Uterus (tissue), 4 donors: ENCODE data around the gene EPN1. TPM values are rescaled to one million over a fixed set of nuclear protein-coding genes. Genes with fewer than 3 reads are reported as not detected.
"Not testable (repeated sequence)": the region's sequence is repeated elsewhere in the genome, so short reads cannot be mapped to it uniquely, and the experiment has no call there.

Source experiments
- DNase-seq, 2 donors: peaks; one replicate each; pipeline ENCODE4 v3.0.0-alpha.2; 2019 to 2020
- H3K27ac ChIP-seq, 2 donors: fragments of 200-600 bp; sonication (generic); 1 replicate in 1 of 2; 2 replicates in 1 of 2; pipeline ENCODE4 v1.5.1; 2016 to 2018
- H3K27me3 ChIP-seq, 2 donors: fragments of 200-600 bp; sonication (generic); one replicate each; pipeline ENCODE4 v1.5.1; 2018 to 2019; ENCODE audit warnings: control low read depth in 1 of 2
- H3K36me3 ChIP-seq, 2 donors: fragments of 200-600 bp; sonication (generic); one replicate each; pipeline ENCODE4 v1.5.1; 2019; ENCODE audit warnings: control low read depth in 1 of 2
- H3K4me1 ChIP-seq, 2 donors: fragments of 200-600 bp; sonication (generic); one replicate each; pipeline ENCODE4 v1.5.1; 2018 to 2019; ENCODE audit warnings: control low read depth in 1 of 2
- H3K4me3 ChIP-seq, 2 donors: fragments of 200-600 bp; sonication (generic); 1 replicate in 1 of 2; 2 replicates in 1 of 2; pipeline ENCODE4 v1.5.1; 2018 to 2019; ENCODE audit warnings: mild to moderate bottlenecking in 1 of 2
- H3K9me3 ChIP-seq, 2 donors: fragments of 200-600 bp; sonication (generic); one replicate each; pipeline ENCODE4 v1.5.1; 2019; ENCODE audit warnings: control low read depth in 1 of 2
- CTCF ChIP-seq, 4 experiments: fragments of 200-600 bp in 2 of 4; fragments of 450-650 bp in 2 of 4; sonication (generic) in 2 of 4; IDR thresholded peaks; one replicate each; pipeline ENCODE4 v1.5.1; 2016 to 2019; ENCODE audit warnings: antibody characterized with exemption in 4 of 4, mild to moderate bottlenecking in 2 of 4, moderate library complexity in 1 of 4
- POLR2A ChIP-seq, 2 donors: fragments of 450-650 bp; IDR thresholded peaks; one replicate each; pipeline ENCODE4 v1.6.1; 2016; ENCODE audit warnings: antibody characterized with exemption in 2 of 2, mild to moderate bottlenecking in 1 of 2, moderate library complexity in 1 of 2
- intact Hi-C: fragments of 100-400 bp; cut with DNase I; formaldehyde crosslinking; loops from one replicate; pipeline ENCODE4 v1.15.1; 2023; ENCODE audit warnings: low total_unique reads
- total RNA-seq, 4 donors: library from RNA; depleted of rRNA in 3 of 4; stranded (reverse); fragments of >200 nt in 3 of 4; gene quantifications; one replicate each; pipeline versions ENCODE4 v1.1.0 to v1.2.4, GENCODE V29; 2014 to 2023
- donor health status: DM: yes; HTN: yes; CAD: no.

The EPN1 gene
- total RNA-seq, 4 donors from 2014 or later = 27.9 to 88.4 (median 51.7) TPM

DNA sequence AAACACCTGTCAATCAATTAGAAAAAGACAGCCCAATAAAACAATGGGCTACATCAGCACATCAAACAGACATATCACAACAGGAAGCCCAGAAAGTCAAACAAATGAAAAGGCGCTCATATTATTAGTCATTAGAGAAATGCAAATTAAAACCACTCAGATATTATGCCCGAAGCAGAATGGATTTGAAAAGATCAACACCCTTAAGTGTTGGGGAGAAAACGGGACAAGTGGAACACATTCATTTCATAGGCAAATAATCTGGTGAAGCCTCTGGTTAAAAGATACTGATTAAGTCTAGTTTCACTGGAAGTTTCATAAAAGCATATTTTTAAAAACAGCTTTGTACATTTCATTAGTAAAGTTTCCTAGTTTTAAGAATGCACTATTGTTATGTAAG is 45.8 kb downstream of the EPN1 start:
- no peaks in the 10 kb centered on the region for H3K36me3 ChIP-seq
- H3K27me3 ChIP-seq = peaks cover 0 to 25% of the 10 kb centered on the region in 2 donors
- H3K4me3 ChIP-seq = no peak overlapping the region
- DNase-seq = no peak
- intact Hi-C loops = no loop called here
- H3K27ac ChIP-seq = no peak overlapping the region
- H3K9me3 ChIP-seq = no peaks in the 10 kb centered on the region
- no peaks in the 10 kb centered on the region for H3K4me1 ChIP-seq
- TF ChIP-seq CTCF (IDR thresholded peaks at IDR 0.05) = no peak
- no peak for TF ChIP-seq POLR2A (IDR thresholded peaks at IDR 0.05)

DNA sequence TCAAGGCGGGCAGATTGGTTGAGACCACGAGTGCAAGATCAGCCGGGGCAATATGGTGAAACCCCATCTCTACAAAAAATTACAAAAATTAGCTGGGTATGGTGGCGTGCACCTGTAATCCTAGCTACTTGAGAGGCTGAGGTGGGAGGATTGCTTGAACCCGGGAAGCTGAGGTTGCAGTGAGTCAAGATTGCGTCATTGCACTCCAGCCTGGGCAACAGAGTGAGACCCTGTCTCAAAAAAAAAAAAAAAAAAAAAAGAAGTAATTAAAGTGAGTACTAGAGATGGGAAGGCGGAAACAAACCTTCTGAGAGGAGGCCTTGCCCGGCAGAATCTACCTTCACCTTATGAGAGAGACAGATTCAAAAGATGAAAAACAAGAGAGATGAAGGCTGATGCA is 48.5 kb downstream of the EPN1 start:
- intact Hi-C loops = no loop called here
- Histone ChIP-seq H3K36me3 (no peaks in the 10 kb centered on the region), H3K9me3 (no peaks in the 10 kb centered on the region), H3K4me3 (no peak overlapping the region), H3K27ac (no peak overlapping the region), H3K27me3 (peaks cover 0 to 12% of the 10 kb centered on the region in 2 donors), H3K4me1 (no peaks in the 10 kb centered on the region)
- no peak for DNase-seq
- no peak for TF ChIP-seq CTCF (IDR thresholded peaks at IDR 0.05)

GRCh38 chr19:55730378-55730777 is 55.4 kb downstream of the EPN1 start:
- intact Hi-C loops, H3K9me3 ChIP-seq, H3K27ac ChIP-seq, H3K4me3 ChIP-seq, H3K36me3 ChIP-seq, DNase-seq, H3K4me1 ChIP-seq, H3K27me3 ChIP-seq: not testable (repeated sequence)

DNA sequence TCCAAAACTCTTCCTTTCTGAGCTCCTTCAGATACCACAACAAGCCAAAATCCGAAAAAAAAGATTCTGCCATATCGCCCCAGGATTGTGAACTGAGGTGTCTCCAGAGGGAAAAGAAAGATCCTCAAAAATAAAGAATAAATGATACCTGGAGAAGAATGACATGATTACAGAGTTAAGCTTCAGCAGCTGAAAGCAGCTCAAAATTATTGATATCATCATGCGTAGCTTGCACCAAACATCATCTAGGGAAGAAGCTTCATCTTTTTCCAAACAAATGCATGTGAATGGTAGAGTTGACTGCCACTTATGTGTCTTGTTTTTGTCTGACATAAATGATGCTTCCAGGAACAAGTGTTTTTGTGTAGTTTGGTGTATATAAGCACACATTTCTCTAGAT is 63.3 kb downstream of the EPN1 start, which contains the start of gene NLRP9:
Gene NLRP9, minus strand, starts transcription at position 101 of the 400 bp plus-strand sequence. Its CDS starts 28 bp downstream, at position 73.
- no peaks in the 10 kb centered on the region for H3K4me1 ChIP-seq
- H3K27ac ChIP-seq = no peak within 1 kb of the TSS
- H3K27me3 ChIP-seq = no peaks in the 10 kb centered on the region
- H3K4me3 ChIP-seq = no peak within 1 kb of the TSS
- TF ChIP-seq CTCF (IDR thresholded peaks at IDR 0.05) = no peak
- no peak for TF ChIP-seq POLR2A (IDR thresholded peaks at IDR 0.05)
- intact Hi-C loops = no loop called here
- no peaks in the 10 kb centered on the region for H3K9me3 ChIP-seq
- no peaks in the 10 kb centered on the region for H3K36me3 ChIP-seq
- no peak for DNase-seq

DNA sequence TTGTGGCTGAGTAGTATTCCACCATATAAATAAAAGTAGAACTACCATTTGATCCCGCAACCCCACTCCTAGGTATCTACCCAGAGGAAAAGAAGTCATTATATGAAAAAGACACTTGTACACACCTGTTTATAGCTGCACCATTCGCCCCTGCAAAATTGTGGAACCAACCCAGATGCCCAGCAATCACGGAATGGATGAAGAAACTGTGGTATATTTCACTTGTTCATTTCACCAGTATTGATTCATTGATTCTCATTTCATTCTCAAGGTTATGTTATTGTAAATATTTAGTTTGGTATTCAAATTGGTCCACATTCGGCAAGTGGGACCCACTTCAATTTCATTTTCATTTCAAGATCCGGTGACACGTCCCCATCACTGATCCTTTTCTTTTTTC is 75.7 kb downstream of the EPN1 start:
- no peak overlapping the region for H3K4me3 ChIP-seq
- no peak for TF ChIP-seq CTCF (IDR thresholded peaks at IDR 0.05)
- TF ChIP-seq POLR2A (IDR thresholded peaks at IDR 0.05) = no peak
- H3K27me3 ChIP-seq = no peaks in the 10 kb centered on the region
- intact Hi-C loops = no loop called here
- no peaks in the 10 kb centered on the region for H3K36me3 ChIP-seq
- no peak overlapping the region for H3K27ac ChIP-seq
- H3K9me3 ChIP-seq = no peaks in the 10 kb centered on the region
- H3K4me1 ChIP-seq = no peaks in the 10 kb centered on the region
- no peak for DNase-seq

DNA sequence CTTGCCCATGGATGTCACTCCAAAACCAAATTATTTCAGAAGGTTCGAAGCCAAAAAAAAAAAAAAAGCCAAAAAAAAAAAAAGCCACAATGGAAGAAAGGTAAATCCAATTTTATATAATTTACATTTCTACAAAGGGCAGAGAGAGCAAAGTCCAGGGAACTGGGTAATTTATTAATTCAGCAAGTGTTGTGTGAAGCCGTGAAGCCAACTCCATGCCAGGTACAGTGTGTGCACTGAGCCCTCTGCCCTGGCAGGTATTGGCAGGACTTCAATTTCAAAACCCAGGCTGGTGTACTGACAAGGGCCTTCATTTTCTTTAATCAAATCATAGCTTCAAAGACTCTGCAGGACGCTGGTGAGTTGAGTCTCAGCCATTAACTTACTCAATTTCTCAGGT is 78.4 kb downstream of the EPN1 start:
- H3K27ac ChIP-seq = no peak overlapping the region
- DNase-seq = no peak
- TF ChIP-seq POLR2A (IDR thresholded peaks at IDR 0.05) = no peak
- no peak for TF ChIP-seq CTCF (IDR thresholded peaks at IDR 0.05)
- peaks cover 0 to 4% of the 10 kb centered on the region in 2 donors for H3K9me3 ChIP-seq
- H3K36me3 ChIP-seq = no peaks in the 10 kb centered on the region
- intact Hi-C loops = no loop called here
- no peaks in the 10 kb centered on the region for H3K4me1 ChIP-seq
- no peaks in the 10 kb centered on the region for H3K27me3 ChIP-seq
- no peak overlapping the region for H3K4me3 ChIP-seq

DNA sequence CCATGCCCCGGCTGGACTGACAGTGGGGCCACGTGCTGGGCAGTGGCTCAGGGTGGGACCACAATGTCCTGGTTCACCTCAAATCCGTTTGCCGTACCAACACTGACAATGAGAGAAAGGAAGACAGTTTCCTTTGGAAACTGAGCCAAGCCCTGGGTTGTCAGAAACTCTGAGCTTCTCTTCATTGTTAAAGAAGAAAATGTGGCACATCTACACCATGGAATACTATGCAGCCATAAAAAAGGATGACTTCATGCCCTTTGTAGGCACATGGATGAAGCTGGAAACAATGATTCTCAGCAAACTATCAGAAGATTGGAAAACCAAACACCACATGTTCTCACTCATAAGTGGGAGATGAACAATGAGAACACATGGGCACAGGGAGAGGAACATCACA is 81.8 kb downstream of the EPN1 start:
- H3K4me3 ChIP-seq, H3K27ac ChIP-seq, H3K9me3 ChIP-seq, H3K36me3 ChIP-seq, H3K27me3 ChIP-seq, DNase-seq, H3K4me1 ChIP-seq, intact Hi-C loops: not testable (repeated sequence)

- H3K27ac ChIP-seq, H3K36me3 ChIP-seq, H3K27me3 ChIP-seq, H3K4me3 ChIP-seq, H3K9me3 ChIP-seq, H3K4me1 ChIP-seq, intact Hi-C loops, DNase-seq: not testable (repeated sequence)
Measured at GRCh38 chr19:55758797-55759196, 83.8 kb downstream of the EPN1 start, which contains the start of gene RFPL4A. TSS of gene RFPL4A (plus strand) at chr19:55759097. CDS start at chr19:55761801, 2,704 bp downstream.
